H9 (cell line): ENCODE measurements around the gene SH3BP5. TPM values are rescaled to one million over a fixed set of nuclear protein-coding genes. Genes with fewer than 3 reads are reported as not detected.

ENCODE experiments used
- DNase-seq: peaks from one replicate; pipeline ENCODE4 v3.0.0-alpha.2; 2017
- H2AFZ ChIP-seq: one replicate; pipeline ENCODE4 v1.6.1; 2013; ENCODE audit warnings: mild to moderate bottlenecking, low read length, control low read depth, moderate library complexity
- H2AK5ac ChIP-seq: 2 replicates; pipeline ENCODE4 v1.6.1; 2013; ENCODE audit warnings: low read length, control low read depth, mixed read lengths; ENCODE audit not compliant: insufficient read length
- H2BK120ac ChIP-seq: one replicate; pipeline ENCODE4 v1.6.1; 2013; ENCODE audit warnings: low read depth, mild to moderate bottlenecking, low read length, control low read depth, inconsistent platforms; ENCODE audit not compliant: poor library complexity, severe bottlenecking
- H2BK12ac ChIP-seq: 2 replicates; pipeline ENCODE4 v1.6.1; 2013; ENCODE audit warnings: low read length, control low read depth, mixed read lengths, low read depth; ENCODE audit not compliant: insufficient read length
- H2BK15ac ChIP-seq: 2 replicates; pipeline ENCODE4 v1.6.1; 2013; ENCODE audit warnings: low read depth, low read length, control low read depth
- H2BK20ac ChIP-seq: one replicate; pipeline ENCODE4 v1.6.1; 2013; ENCODE audit warnings: low read depth, mild to moderate bottlenecking, low read length, control low read depth, inconsistent platforms; ENCODE audit not compliant: poor library complexity, severe bottlenecking
- H2BK5ac ChIP-seq: 2 replicates; pipeline ENCODE4 v1.6.1; 2013; ENCODE audit warnings: low read length, control low read depth, mixed read lengths; ENCODE audit not compliant: insufficient read length
- H3K14ac ChIP-seq: 2 replicates; pipeline ENCODE4 v1.6.1; 2013; ENCODE audit warnings: low read length, control low read depth; ENCODE audit not compliant: insufficient read depth
- H3K18ac ChIP-seq: 2 replicates; pipeline ENCODE4 v1.6.1; 2013; ENCODE audit warnings: low read depth, mild to moderate bottlenecking, mixed read lengths, low read length, control low read depth; ENCODE audit not compliant: insufficient read length
- H3K23ac ChIP-seq: 2 replicates; pipeline ENCODE4 v1.6.1; 2013; ENCODE audit warnings: low read length, control low read depth, mixed read lengths, low read depth; ENCODE audit not compliant: insufficient read length
- H3K23me2 ChIP-seq: 2 replicates; pipeline ENCODE4 v1.6.1; 2013; ENCODE audit warnings: low read depth, mild to moderate bottlenecking, mixed read lengths, low read length, control low read depth; ENCODE audit not compliant: insufficient read length, poor library complexity, severe bottlenecking
- H3K27ac ChIP-seq: 2 replicates; pipeline ENCODE4 v1.5.1; 2013; ENCODE audit warnings: low read length, control low read depth, mixed read lengths, low read depth; ENCODE audit not compliant: insufficient read length
- H3K27me3 ChIP-seq: 2 replicates; pipeline ENCODE4 v1.6.1; 2013; ENCODE audit warnings: low read length, control low read depth, inconsistent platforms; ENCODE audit not compliant: insufficient read depth
- H3K4ac ChIP-seq: 2 replicates; pipeline ENCODE4 v1.6.1; 2013; ENCODE audit warnings: low read depth, mild to moderate bottlenecking, control low read depth, inconsistent platforms, low read length, moderate library complexity
- H3K4me1 ChIP-seq: 2 replicates; pipeline ENCODE4 v1.6.1; 2013; ENCODE audit warnings: low read length, control low read depth, inconsistent platforms; ENCODE audit not compliant: insufficient read depth
- H3K4me2 ChIP-seq: 2 replicates; pipeline ENCODE4 v1.6.1; 2013; ENCODE audit warnings: low read length, control low read depth, mixed read lengths; ENCODE audit not compliant: insufficient read length, insufficient read depth
- H3K56ac ChIP-seq: 2 replicates; pipeline ENCODE4 v1.6.1; 2013; ENCODE audit warnings: low read depth, mild to moderate bottlenecking, mixed read lengths, low read length, control low read depth; ENCODE audit not compliant: insufficient read length
- H3K79me1 ChIP-seq: 2 replicates; pipeline ENCODE4 v1.6.1; 2013; ENCODE audit warnings: low read depth, mild to moderate bottlenecking, moderate library complexity, low read length, control low read depth, inconsistent platforms; ENCODE audit not compliant: insufficient read depth, poor library complexity, severe bottlenecking
- H3K79me2 ChIP-seq: 2 replicates; pipeline ENCODE4 v1.6.1; 2013; ENCODE audit warnings: low read length, control low read depth, inconsistent platforms; ENCODE audit not compliant: insufficient read depth
- H3K9ac ChIP-seq: 2 replicates; pipeline ENCODE4 v1.6.1; 2013; ENCODE audit warnings: low read length, control low read depth, mixed read lengths; ENCODE audit not compliant: insufficient read length; ENCODE audit errors: extremely low read depth
- H3K9me3 ChIP-seq: one replicate; pipeline ENCODE4 v1.6.1; 2013; ENCODE audit warnings: low read depth, low read length, inconsistent platforms; ENCODE audit not compliant: control insufficient read depth
- H3T11ph ChIP-seq: one replicate; pipeline ENCODE4 v1.6.1; 2013; ENCODE audit warnings: mild to moderate bottlenecking, low read length, control low read depth, inconsistent platforms
- H4K20me1 ChIP-seq: one replicate; pipeline ENCODE4 v1.6.1; 2013; ENCODE audit not compliant: control insufficient read depth, insufficient read length, insufficient read depth
- H4K5ac ChIP-seq: 2 replicates; pipeline ENCODE4 v1.6.1; 2013; ENCODE audit warnings: low read depth, mild to moderate bottlenecking, mixed read lengths, low read length, control low read depth; ENCODE audit not compliant: insufficient read length
- H4K8ac ChIP-seq: replicated peaks from 2 replicates; pipeline ENCODE4 v1.6.1; 2013; ENCODE audit warnings: low read length, control low read depth, mixed read lengths, low read depth; ENCODE audit not compliant: insufficient read length
- H4K91ac ChIP-seq: 2 replicates; pipeline ENCODE4 v1.6.1; 2013; ENCODE audit warnings: low read depth, mild to moderate bottlenecking, moderate library complexity, mixed read lengths, low read length, control low read depth; ENCODE audit not compliant: insufficient read length
- H3K27ac Mint-ChIP-seq, 3 experiments: 2 replicates in 2 of 3; 3 replicates in 1 of 3; pipeline ENCODE4 v1.8.0; 2020 to 2021; ENCODE audit warnings: mixed read lengths in 3 of 3, mild to moderate bottlenecking in 1 of 3, moderate library complexity in 1 of 3
- H3K27me3 Mint-ChIP-seq: 2 replicates; pipeline ENCODE4 v1.8.0; 2021; ENCODE audit warnings: low read depth, mild to moderate bottlenecking, moderate library complexity, mixed read lengths
- H3K36me3 Mint-ChIP-seq, 3 experiments: 2 replicates in 2 of 3; 3 replicates in 1 of 3; pipeline ENCODE4 v1.8.0; 2020 to 2021; ENCODE audit warnings: low read depth in 3 of 3, mixed read lengths in 3 of 3; ENCODE audit not compliant: insufficient read depth in 1 of 3
- H3K4me1 Mint-ChIP-seq, 2 experiments: 2 replicates each; pipeline ENCODE4 v1.8.0; 2020; ENCODE audit warnings: mixed read lengths in 2 of 2
- H3K4me3 Mint-ChIP-seq, 2 experiments: 2 replicates in 1 of 2; 3 replicates in 1 of 2; pipeline ENCODE4 v1.8.0; 2020 to 2021; ENCODE audit warnings: mild to moderate bottlenecking in 2 of 2, mixed read lengths in 2 of 2, moderate library complexity in 1 of 2
- H3K9me3 Mint-ChIP-seq, 2 experiments: 2 replicates in 1 of 2; 3 replicates in 1 of 2; pipeline ENCODE4 v1.8.0; 2020; ENCODE audit warnings: mild to moderate bottlenecking in 2 of 2, mixed read lengths in 2 of 2, moderate library complexity in 1 of 2
- CTCF ChIP-seq: fragments of 200-600 bp; sonication (generic); conservative IDR thresholded peaks from 3 replicates; pipeline ENCODE4 v1.8.0; 2021; ENCODE audit warnings: antibody characterized with exemption, mild to moderate bottlenecking
- WGBS: extraction: QIAGEN DNeasy Blood & Tissue Kit; methylation state at CpG from one replicate; pipeline ENCODE4 v1.1.7; 2013; ENCODE audit warnings: missing lambda C conversion rate, low lambda C conversion rate, mixed read lengths; ENCODE audit not compliant: insufficient read length; ENCODE audit errors: extremely low coverage; 5-methylcytosine and 5-hydroxymethylcytosine counted together
- total RNA-seq: library from RNA; stranded (reverse); gene quantifications from 2 replicates; pipeline ENCODE4 v1.2.1, GENCODE V29; 2021

Gene SH3BP5
- total RNA-seq, 1 experiment from 2014 or later = 6.8 TPM

- no peak overlapping the region for H3K4me3 Mint-ChIP-seq
Observed at GRCh38 chr3:15217011-15217671, 115.2 kb downstream of the SH3BP5 start.

More at GRCh38 chr3:15217011-15217671, 115.2 kb downstream of the SH3BP5 start:
- Histone ChIP-seq H3K27me3 (no peaks in the 10 kb centered on the region), H3K56ac (no peak overlapping the region), H3K18ac (no peak overlapping the region), H3T11ph (no peak overlapping the region), H3K27ac (no peak overlapping the region), H3K4me2 (no peak overlapping the region), H2BK5ac (no peak overlapping the region), H3K4me1 (no peaks in the 10 kb centered on the region), H2BK120ac (no peak overlapping the region), H3K79me1 (no peaks in the 10 kb centered on the region), H2BK12ac (no peak overlapping the region), H3K79me2 (no peaks in the 10 kb centered on the region), H4K91ac (no peak overlapping the region), H3K14ac (no peak overlapping the region), H2AFZ (no peak overlapping the region), H2AK5ac (no peak overlapping the region), H3K23ac (no peak overlapping the region), H2BK20ac (no peak overlapping the region), H4K5ac (no peak overlapping the region), H4K8ac (no peak overlapping the region), H3K9me3 (no peaks in the 10 kb centered on the region), H4K20me1 (no peaks in the 10 kb centered on the region), H3K23me2 (no peaks in the 10 kb centered on the region), H3K4ac (no peak overlapping the region), H2BK15ac (no peak overlapping the region), H3K9ac (no peak overlapping the region)
- WGBS = no CpG with 5 or more reads among the region's 4 CpGs
- H3K36me3 Mint-ChIP-seq = peaks cover 6 to 69% (median 44%) of the 10 kb centered on the region in 3 experiments; a peak in 6 of 7 replicates
- TF ChIP-seq CTCF = no peak
- no peaks in the 10 kb centered on the region for H3K27me3 Mint-ChIP-seq
- no peaks in the 10 kb centered on the region for H3K9me3 Mint-ChIP-seq
- no peak overlapping the region for H3K27ac Mint-ChIP-seq
- H3K4me1 Mint-ChIP-seq = no peaks in the 10 kb centered on the region
- no peak for DNase-seq
